HuH-7.5 (cell line): ENCODE measurements around the gene EDAR.

Experiments
- DNase-seq: peaks from one replicate; pipeline ENCODE4 v3.0.0; 2011; ENCODE audit warnings: low spot score

Gene EDAR

GRCh38 chr2:109001201-109001600 lies 12.2 kb upstream of the EDAR start:
- DNase-seq, result no peak

GRCh38 chr2:109000738-109001137 lies 11.7 kb upstream of the EDAR start:
- DNase-seq, result no peak

GRCh38 chr2:108998911-108999310 lies 9.9 kb upstream of the EDAR start:
- DNase-seq, result no peak

GRCh38 chr2:108994178-108994577 lies 5.2 kb upstream of the EDAR start:
- DNase-seq, result no peak

- DNase-seq, result no peak
Measured at GRCh38 chr2:108993095-108993937, 4.3 kb upstream of the EDAR start.

GRCh38 chr2:108988076-108988795 lies 784 bp downstream of the EDAR start:
- DNase-seq, result no peak

GRCh38 chr2:108986916-108987510 lies 2.0 kb downstream of the EDAR start:
- no peak for DNase-seq

- no peak for DNase-seq
Measured at GRCh38 chr2:108983610-108984009, 5.4 kb downstream of the EDAR start.

GRCh38 chr2:108983061-108983460 lies 6.0 kb downstream of the EDAR start:
- no peak for DNase-seq

GRCh38 chr2:108982259-108982679 lies 6.8 kb downstream of the EDAR start:
- peak; percentile 46 for DNase-seq

- no peak for DNase-seq
Measured at GRCh38 chr2:108981846-108982245, 7.2 kb downstream of the EDAR start.

- no peak for DNase-seq
Measured at GRCh38 chr2:108980076-108980475, 8.9 kb downstream of the EDAR start.

- no peak for DNase-seq
Measured at GRCh38 chr2:108979461-108979860, 9.6 kb downstream of the EDAR start.

GRCh38 chr2:108978709-108979111 lies 10.3 kb downstream of the EDAR start:
- DNase-seq, result no peak

GRCh38 chr2:108975613-108976435 lies 13.2 kb downstream of the EDAR start:
- no peak for DNase-seq

- no peak for DNase-seq
Measured at GRCh38 chr2:108974674-108975073, 14.3 kb downstream of the EDAR start.

GRCh38 chr2:108972663-108973062 lies 16.4 kb downstream of the EDAR start:
- no peak for DNase-seq

- no peak for DNase-seq
Measured at GRCh38 chr2:108971661-108972566, 17.1 kb downstream of the EDAR start.

- no peak for DNase-seq
Measured at GRCh38 chr2:108970369-108970768, 18.7 kb downstream of the EDAR start.

GRCh38 chr2:108969856-108970255 lies 19.2 kb downstream of the EDAR start:
- no peak for DNase-seq

- peak; percentile 71 for DNase-seq
Measured at GRCh38 chr2:108968619-108969018, 20.4 kb downstream of the EDAR start.
